Neural progenitor cell (in vitro differentiated cells): ENCODE measurements around the gene MOAP1.
"Not testable (repeated sequence)": the region's sequence is repeated elsewhere in the genome, so short reads cannot be mapped to it uniquely, and the experiment has no call there.

Experiments used
- CTCF ChIP-seq: fragments of 200-600 bp; sonication (generic); IDR thresholded peaks from 2 replicates; pipeline ENCODE4 v1.5.1; 2017; ENCODE audit warnings: antibody characterized with exemption, mild to moderate bottlenecking
- EZH2 ChIP-seq: fragments of 200-600 bp; sonication (generic); IDR thresholded peaks from 2 replicates; pipeline ENCODE4 v1.6.1; 2017; ENCODE audit warnings: antibody characterized with exemption, mild to moderate bottlenecking, moderate library complexity

GRCh38 chr14:93158349-93158748 lies 26.3 kb downstream of the MOAP1 start:
- not testable (repeated sequence) for TF ChIP-seq CTCF, EZH2
